Chondrocyte (in vitro differentiated cells): ENCODE measurements around the gene PARP3. TPM values are rescaled to one million over a fixed set of nuclear protein-coding genes. Genes with fewer than 3 reads are reported as not detected.
"Not testable (repeated sequence)": the region's sequence is repeated elsewhere in the genome, so short reads cannot be mapped to it uniquely, and the experiment has no call there.

Experiments used
- DNase-seq: peaks from one replicate; pipeline ENCODE4 v3.0.0; 2021; ENCODE audit warnings: mixed read lengths, low spot score
- H3K27ac Mint-ChIP-seq: one replicate; pipeline ENCODE4 v1.8.0; 2021; ENCODE audit warnings: mild to moderate bottlenecking, moderate library complexity, mixed read lengths; ENCODE audit not compliant: unreplicated experiment
- H3K27me3 Mint-ChIP-seq: 2 replicates; pipeline ENCODE4 v1.8.0; 2021; ENCODE audit warnings: low read depth, mixed read lengths
- H3K36me3 Mint-ChIP-seq: 2 replicates; pipeline ENCODE4 v1.8.0; 2021; ENCODE audit warnings: low read depth, mixed read lengths
- H3K4me1 Mint-ChIP-seq: 2 replicates; pipeline ENCODE4 v1.8.0; 2021; ENCODE audit warnings: low read depth, mild to moderate bottlenecking, mixed read lengths
- H3K4me3 Mint-ChIP-seq: one replicate; pipeline ENCODE4 v1.8.0; 2021; ENCODE audit warnings: mild to moderate bottlenecking, moderate library complexity, mixed read lengths; ENCODE audit not compliant: unreplicated experiment
- H3K9me3 Mint-ChIP-seq: 2 replicates; pipeline ENCODE4 v1.8.0; 2021; ENCODE audit warnings: low read depth, mixed read lengths
- CTCF ChIP-seq: fragments of 200-600 bp; sonication (generic); IDR thresholded peaks from 2 replicates; pipeline ENCODE4 v1.5.0; 2021; ENCODE audit warnings: antibody characterized with exemption, mild to moderate bottlenecking, moderate library complexity
- total RNA-seq: library from RNA; stranded (reverse); gene quantifications from 3 replicates; pipeline ENCODE4 v1.2.1, GENCODE V29; 2021

Gene PARP3
- total RNA-seq, 1 donor from 2014 or later, result 9.5 TPM

GRCh38 chr3:51928438-51928837, 13.7 kb upstream of the PARP3 start:
- Mint-ChIP-seq H3K36me3 (peaks cover 5% of the 10 kb centered on the region), H3K27ac (no peak overlapping the region), H3K4me3 (no peak overlapping the region), H3K9me3 (no peaks in the 10 kb centered on the region), H3K4me1 (no peaks in the 10 kb centered on the region), H3K27me3 (no peaks in the 10 kb centered on the region)
- no peak for TF ChIP-seq CTCF
- no peak for DNase-seq

GRCh38 chr3:51928981-51929380, 13.2 kb upstream of the PARP3 start:
- not testable (repeated sequence) for H3K4me1 Mint-ChIP-seq, H3K4me3 Mint-ChIP-seq, H3K9me3 Mint-ChIP-seq, H3K27ac Mint-ChIP-seq, DNase-seq, H3K36me3 Mint-ChIP-seq, H3K27me3 Mint-ChIP-seq

- no peak overlapping the region for H3K27ac Mint-ChIP-seq
- H3K27me3 Mint-ChIP-seq, result no peaks in the 10 kb centered on the region
- no peak overlapping the region for H3K4me3 Mint-ChIP-seq
- peaks cover 10% of the 10 kb centered on the region for H3K36me3 Mint-ChIP-seq
- no peaks in the 10 kb centered on the region for H3K9me3 Mint-ChIP-seq
- no peak for DNase-seq
- H3K4me1 Mint-ChIP-seq, result no peaks in the 10 kb centered on the region
- TF ChIP-seq CTCF, result no peak
Observed at GRCh38 chr3:51929420-51930003, 12.7 kb upstream of the PARP3 start.

GRCh38 chr3:51930439-51930838, 11.7 kb upstream of the PARP3 start:
- TF ChIP-seq CTCF, result no peak
- Mint-ChIP-seq H3K27me3 (no peaks in the 10 kb centered on the region), H3K4me1 (no peaks in the 10 kb centered on the region), H3K9me3 (no peaks in the 10 kb centered on the region), H3K27ac (no peak overlapping the region), H3K36me3 (peaks cover 15% of the 10 kb centered on the region), H3K4me3 (no peak overlapping the region)
- no peak for DNase-seq

- H3K36me3 Mint-ChIP-seq, result peaks cover 20% of the 10 kb centered on the region
Observed at GRCh38 chr3:51931756-51932155, 10.4 kb upstream of the PARP3 start.

More at GRCh38 chr3:51931756-51932155, 10.4 kb upstream of the PARP3 start:
- TF ChIP-seq CTCF, result no peak
- Mint-ChIP-seq H3K27me3 (no peaks in the 10 kb centered on the region), H3K4me1 (no peaks in the 10 kb centered on the region), H3K4me3 (no peak overlapping the region), H3K9me3 (no peaks in the 10 kb centered on the region), H3K27ac (no peak overlapping the region)
- DNase-seq, result no peak
